WTC11 (cell line): ENCODE data around the gene KCNB1. TPM values are rescaled to one million over a fixed set of nuclear protein-coding genes. Genes with fewer than 3 reads are reported as not detected.
A peak's percentile ranks its signal among the peaks of the same experiment; 100 is the strongest.

ENCODE experiments used
- ATAC-seq: fragments of 200-7000 bp; cut with Tn5 transposase; 2 replicates; pipeline ENCODE4 v1.10.0; 2021; ENCODE audit warnings: mild to moderate bottlenecking, moderate library complexity
- CTCF ChIA-PET: fragments of 300-600 bp; sonication (Branson Sonifier 250); formaldehyde crosslinking; loops from one replicate; lab custom pipeline; 2021; ENCODE audit warnings: antibody characterized with exemption; lab: Charles Lee
- POLR2A ChIA-PET: fragments of 350-600 bp; sonication (Branson Sonifier 250); formaldehyde crosslinking; loops from one replicate; lab custom pipeline; 2021; ENCODE audit warnings: antibody characterized with exemption; lab: Charles Lee
- DNase-seq: peaks from one replicate; pipeline ENCODE4 v3.0.0; 2021; ENCODE audit warnings: low spot score
- H3K27ac Mint-ChIP-seq: 2 replicates; pipeline ENCODE4 v1.8.0; 2021; ENCODE audit warnings: mixed read lengths
- H3K27me3 Mint-ChIP-seq: 2 replicates; pipeline ENCODE4 v1.8.0; 2021; ENCODE audit warnings: low read depth, mild to moderate bottlenecking, moderate library complexity, mixed read lengths
- H3K36me3 Mint-ChIP-seq: 2 replicates; pipeline ENCODE4 v1.8.0; 2021; ENCODE audit warnings: mixed read lengths
- H3K4me1 Mint-ChIP-seq: 2 replicates; pipeline ENCODE4 v1.8.0; 2022; ENCODE audit warnings: mixed read lengths
- H3K4me3 Mint-ChIP-seq: 2 replicates; pipeline ENCODE4 v1.8.0; 2021; ENCODE audit warnings: mild to moderate bottlenecking, moderate library complexity, mixed read lengths
- H3K9me3 Mint-ChIP-seq: 2 replicates; pipeline ENCODE4 v1.8.0; 2021; ENCODE audit warnings: mixed read lengths
- AR ChIP-seq: fragments of 250-450 bp; sonication (Bioruptor Pico); IDR thresholded peaks from 2 replicates; pipeline ENCODE4 v1.9.0; 2021; ENCODE audit warnings: mild to moderate bottlenecking
- CREB1 ChIP-seq: sonication (generic); formaldehyde crosslinking; IDR thresholded peaks from 2 replicates; pipeline ENCODE4 v1.8.0; 2023; ENCODE audit warnings: mild to moderate bottlenecking, missing genetic modification reagents
- CREM ChIP-seq: sonication (generic); formaldehyde crosslinking; IDR thresholded peaks from 2 replicates; pipeline ENCODE4 v1.8.1; 2022; ENCODE audit warnings: mild to moderate bottlenecking, missing genetic modification reagents, moderate library complexity
- E2F4 ChIP-seq: sonication (generic); formaldehyde crosslinking; IDR thresholded peaks from 2 replicates; pipeline ENCODE4 v1.8.1; 2022; ENCODE audit warnings: low read depth, mild to moderate bottlenecking, moderate library complexity, missing genetic modification reagents, borderline replicate concordance
- ELF4 ChIP-seq: sonication (generic); formaldehyde crosslinking; IDR thresholded peaks from 2 replicates; pipeline ENCODE4 v1.8.1; 2022; ENCODE audit warnings: low read depth, mild to moderate bottlenecking, moderate library complexity, missing genetic modification reagents
- EMX1 ChIP-seq: fragments of 250-450 bp; sonication (Bioruptor Pico); IDR thresholded peaks from 2 replicates; pipeline ENCODE4 v1.8.0; 2021; ENCODE audit warnings: mild to moderate bottlenecking
- FOXJ3 ChIP-seq: sonication (generic); formaldehyde crosslinking; IDR thresholded peaks from 2 replicates; pipeline ENCODE4 v1.9.0; 2021; ENCODE audit warnings: missing genetic modification reagents, mild to moderate bottlenecking, borderline replicate concordance
- FOXK1 ChIP-seq: sonication (generic); formaldehyde crosslinking; IDR thresholded peaks from 2 replicates; pipeline ENCODE4 v1.8.0; 2022; ENCODE audit warnings: mild to moderate bottlenecking, moderate library complexity, missing genetic modification reagents
- HMGA2 ChIP-seq: fragments of 250-450 bp; sonication (Bioruptor Pico); IDR thresholded peaks from 2 replicates; pipeline ENCODE4 v1.4.0; 2021; ENCODE audit warnings: mild to moderate bottlenecking, moderate library complexity
- RELA ChIP-seq: sonication (generic); formaldehyde crosslinking; IDR thresholded peaks from 2 replicates; pipeline ENCODE4 v1.8.1; 2022; ENCODE audit warnings: missing genetic modification reagents, mild to moderate bottlenecking, borderline replicate concordance
- RORB ChIP-seq: fragments of 250-450 bp; sonication (Bioruptor Pico); IDR thresholded peaks from 2 replicates; pipeline ENCODE4 v1.9.0; 2021; ENCODE audit warnings: mild to moderate bottlenecking
- SMAD4 ChIP-seq: sonication (generic); formaldehyde crosslinking; IDR thresholded peaks from 2 replicates; pipeline ENCODE4 v1.8.0; 2022; ENCODE audit warnings: mild to moderate bottlenecking, missing genetic modification reagents
- STAT6 ChIP-seq: sonication (generic); formaldehyde crosslinking; conservative IDR thresholded peaks from 2 replicates; pipeline ENCODE4 v1.8.1; 2023; ENCODE audit warnings: mild to moderate bottlenecking, low read depth, missing genetic modification reagents, moderate library complexity
- USF2 ChIP-seq: sonication (generic); formaldehyde crosslinking; IDR thresholded peaks from 2 replicates; pipeline ENCODE4 v1.8.1; 2023; ENCODE audit warnings: mild to moderate bottlenecking, missing genetic modification reagents, moderate library complexity
- ZNF219 ChIP-seq: sonication (generic); formaldehyde crosslinking; IDR thresholded peaks from 2 replicates; pipeline ENCODE4 v1.8.0; 2023; ENCODE audit warnings: missing genetic modification reagents, mild to moderate bottlenecking, borderline replicate concordance
- ZNF416 ChIP-seq: fragments of 250-450 bp; sonication (Bioruptor Pico); IDR thresholded peaks from 2 replicates; pipeline ENCODE4 v1.9.0; 2021; ENCODE audit warnings: mild to moderate bottlenecking, inconsistent platforms
- ZSCAN18 ChIP-seq: fragments of 250-450 bp; sonication (Bioruptor Pico); IDR thresholded peaks from 2 replicates; pipeline ENCODE4 v2.1.2; 2022; ENCODE audit warnings: mild to moderate bottlenecking, moderate library complexity
- total RNA-seq: library from RNA; stranded (reverse); gene quantifications from 3 replicates; pipeline ENCODE4 v1.2.3, GENCODE V29; 2021
- TF ChIP-seq, protein P1 (sequence below): sonication (generic); formaldehyde crosslinking; IDR thresholded peaks from 2 replicates; pipeline ENCODE4 v1.8.0; 2022; ENCODE audit warnings: missing genetic modification reagents
- TF ChIP-seq, protein P2 (sequence below): sonication (generic); formaldehyde crosslinking; IDR thresholded peaks from 2 replicates; pipeline ENCODE4 v1.8.0; 2023; ENCODE audit warnings: missing genetic modification reagents
- TF ChIP-seq, protein P3 (sequence below): sonication (generic); formaldehyde crosslinking; IDR thresholded peaks from 2 replicates; pipeline ENCODE4 v1.8.0; 2022; ENCODE audit warnings: mild to moderate bottlenecking, missing genetic modification reagents

Gene KCNB1
- total RNA-seq, 1 experiment from 2014 or later, result 1.1 TPM

DNA sequence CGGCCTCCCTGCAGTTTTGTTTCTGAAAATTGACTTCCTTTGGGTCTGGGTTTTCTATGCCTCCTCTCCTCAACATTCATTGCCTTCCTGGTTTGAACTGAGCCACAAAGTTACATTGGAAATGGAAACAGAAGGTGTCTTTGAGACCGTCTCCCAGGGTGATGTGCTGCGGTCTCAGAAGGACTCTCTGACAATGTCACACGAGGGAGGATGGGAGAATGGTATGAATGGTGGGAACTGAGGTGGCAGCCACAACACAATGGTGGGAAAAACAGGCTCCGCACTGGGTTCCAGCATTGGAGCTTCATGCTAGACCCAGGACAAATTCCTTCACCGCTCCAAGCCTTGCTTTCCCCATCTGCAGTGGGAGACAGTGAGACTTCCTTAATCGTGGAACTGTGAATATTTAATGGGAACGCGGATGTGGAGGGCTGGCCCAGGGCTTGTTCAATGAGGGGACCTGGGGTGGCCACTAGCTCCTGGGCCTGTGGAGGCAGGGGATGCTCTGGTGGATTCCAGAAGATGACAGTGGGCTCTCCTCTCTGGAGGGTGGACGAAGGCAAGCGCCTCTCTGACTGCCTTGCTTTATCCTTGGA, 73.9 kb downstream of the KCNB1 start (continued):
- TF ChIP-seq, protein P1, sequence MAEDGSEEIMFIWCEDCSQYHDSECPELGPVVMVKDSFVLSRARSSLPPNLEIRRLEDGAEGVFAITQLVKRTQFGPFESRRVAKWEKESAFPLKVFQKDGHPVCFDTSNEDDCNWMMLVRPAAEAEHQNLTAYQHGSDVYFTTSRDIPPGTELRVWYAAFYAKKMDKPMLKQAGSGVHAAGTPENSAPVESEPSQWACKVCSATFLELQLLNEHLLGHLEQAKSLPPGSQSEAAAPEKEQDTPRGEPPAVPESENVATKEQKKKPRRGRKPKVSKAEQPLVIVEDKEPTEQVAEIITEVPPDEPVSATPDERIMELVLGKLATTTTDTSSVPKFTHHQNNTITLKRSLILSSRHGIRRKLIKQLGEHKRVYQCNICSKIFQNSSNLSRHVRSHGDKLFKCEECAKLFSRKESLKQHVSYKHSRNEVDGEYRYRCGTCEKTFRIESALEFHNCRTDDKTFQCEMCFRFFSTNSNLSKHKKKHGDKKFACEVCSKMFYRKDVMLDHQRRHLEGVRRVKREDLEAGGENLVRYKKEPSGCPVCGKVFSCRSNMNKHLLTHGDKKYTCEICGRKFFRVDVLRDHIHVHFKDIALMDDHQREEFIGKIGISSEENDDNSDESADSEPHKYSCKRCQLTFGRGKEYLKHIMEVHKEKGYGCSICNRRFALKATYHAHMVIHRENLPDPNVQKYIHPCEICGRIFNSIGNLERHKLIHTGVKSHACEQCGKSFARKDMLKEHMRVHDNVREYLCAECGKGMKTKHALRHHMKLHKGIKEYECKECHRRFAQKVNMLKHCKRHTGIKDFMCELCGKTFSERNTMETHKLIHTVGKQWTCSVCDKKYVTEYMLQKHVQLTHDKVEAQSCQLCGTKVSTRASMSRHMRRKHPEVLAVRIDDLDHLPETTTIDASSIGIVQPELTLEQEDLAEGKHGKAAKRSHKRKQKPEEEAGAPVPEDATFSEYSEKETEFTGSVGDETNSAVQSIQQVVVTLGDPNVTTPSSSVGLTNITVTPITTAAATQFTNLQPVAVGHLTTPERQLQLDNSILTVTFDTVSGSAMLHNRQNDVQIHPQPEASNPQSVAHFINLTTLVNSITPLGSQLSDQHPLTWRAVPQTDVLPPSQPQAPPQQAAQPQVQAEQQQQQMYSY (CRISPR knock-in tag), result no peak
- TF ChIP-seq USF2 (CRISPR knock-in tag), result no peak
- no peak for TF ChIP-seq CREB1 (CRISPR knock-in tag)
- TF ChIP-seq FOXK1 (CRISPR knock-in tag), result no peak
- TF ChIP-seq, protein P2, sequence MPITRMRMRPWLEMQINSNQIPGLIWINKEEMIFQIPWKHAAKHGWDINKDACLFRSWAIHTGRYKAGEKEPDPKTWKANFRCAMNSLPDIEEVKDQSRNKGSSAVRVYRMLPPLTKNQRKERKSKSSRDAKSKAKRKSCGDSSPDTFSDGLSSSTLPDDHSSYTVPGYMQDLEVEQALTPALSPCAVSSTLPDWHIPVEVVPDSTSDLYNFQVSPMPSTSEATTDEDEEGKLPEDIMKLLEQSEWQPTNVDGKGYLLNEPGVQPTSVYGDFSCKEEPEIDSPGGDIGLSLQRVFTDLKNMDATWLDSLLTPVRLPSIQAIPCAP (CRISPR knock-in tag), result no peak

DNA sequence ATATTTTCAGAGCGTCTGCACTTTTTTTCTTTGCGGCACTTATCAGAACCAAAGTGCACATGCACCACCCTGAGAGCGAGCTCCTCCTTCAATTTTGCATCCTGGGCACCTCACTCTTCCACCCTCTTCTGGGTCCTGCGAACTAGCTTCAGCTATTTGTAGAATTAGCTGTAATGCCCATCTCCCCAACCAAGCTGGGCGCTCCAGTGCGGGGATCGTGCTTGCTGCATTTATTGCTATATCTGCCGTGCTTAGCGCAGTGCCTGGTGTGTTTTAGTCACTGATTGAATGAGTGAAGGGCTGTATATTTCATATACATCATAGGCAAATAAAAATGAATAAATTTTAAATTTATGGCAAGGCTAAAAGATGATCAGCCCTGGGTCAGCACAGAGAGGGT, 75.8 kb downstream of the KCNB1 start:
- ChIA-PET POLR2A (no interaction called here), CTCF (interaction anchor here (1.1 to 2.2 kb wide), 5 partner anchors 10 to 77 kb away, joined by 4 to 8 read pairs (median 7); no protein-coding TSS in a partner anchor)
- TF ChIP-seq ZSCAN18 (CRISPR knock-in tag), result no peak
- TF ChIP-seq ELF4, result no peak
- no peak for TF ChIP-seq FOXK1 (CRISPR knock-in tag)
- no peak for TF ChIP-seq E2F4 (CRISPR knock-in tag)
- TF ChIP-seq STAT6, result no peak
- TF ChIP-seq RELA, result no peak
- DNase-seq (no peak), ATAC-seq (no peak)
- no peak overlapping the region for H3K4me3 Mint-ChIP-seq
- peaks cover 18% of the 10 kb centered on the region for H3K4me1 Mint-ChIP-seq
- no peak overlapping the region for H3K27ac Mint-ChIP-seq
- H3K36me3 Mint-ChIP-seq, result no peaks in the 10 kb centered on the region
- H3K27me3 Mint-ChIP-seq, result no peaks in the 10 kb centered on the region; the same call in 1 of the 2 replicates
- peaks cover 12% of the 10 kb centered on the region for H3K9me3 Mint-ChIP-seq

- ATAC-seq, result no peak
- ChIA-PET CTCF (interaction anchor here (1.4 to 1.7 kb wide), 3 partner anchors 11 to 129 kb away, joined by 4 to 6 read pairs (median 4); no protein-coding TSS in a partner anchor), POLR2A (no interaction called here)
- Mint-ChIP-seq H3K9me3 (peaks cover 12% of the 10 kb centered on the region), H3K4me3 (no peak overlapping the region), H3K36me3 (no peaks in the 10 kb centered on the region), H3K27me3 (no peaks in the 10 kb centered on the region; the same call in 1 of the 2 replicates), H3K27ac (peak overlapping the region; percentile 53; the same call in 1 of the 2 replicates), H3K4me1 (peaks cover 20% of the 10 kb centered on the region)
- no peak for DNase-seq
- no peak for TF ChIP-seq CREM (CRISPR knock-in tag)
- no peak for TF ChIP-seq AR
- TF ChIP-seq FOXJ3 (CRISPR knock-in tag), result no peak
- TF ChIP-seq ZNF219 (CRISPR knock-in tag), result no peak
- no peak for TF ChIP-seq SMAD4 (CRISPR knock-in tag)
- TF ChIP-seq ZNF416, result no peak
- no peak for TF ChIP-seq RORB (CRISPR knock-in tag)
- TF ChIP-seq, protein P3, sequence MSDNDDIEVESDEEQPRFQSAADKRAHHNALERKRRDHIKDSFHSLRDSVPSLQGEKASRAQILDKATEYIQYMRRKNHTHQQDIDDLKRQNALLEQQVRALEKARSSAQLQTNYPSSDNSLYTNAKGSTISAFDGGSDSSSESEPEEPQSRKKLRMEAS (CRISPR knock-in tag), result no peak
- TF ChIP-seq EMX1 (CRISPR knock-in tag), result no peak
- TF ChIP-seq HMGA2 (CRISPR knock-in tag), result no peak
Observed at GRCh38 chr20:49405696-49406095, 76.8 kb downstream of the KCNB1 start.
